ENCODE data around the gene TMPRSS11B. TPM values are rescaled to one million over a fixed set of nuclear protein-coding genes. Genes with fewer than 3 reads are reported as not detected.

The TMPRSS11B gene
- total and polyA plus RNA-seq, 2 of the 13 experiments (the other 11 are each of a cell fraction or from before 2014, with no cell fraction given), result not detected

DNA sequence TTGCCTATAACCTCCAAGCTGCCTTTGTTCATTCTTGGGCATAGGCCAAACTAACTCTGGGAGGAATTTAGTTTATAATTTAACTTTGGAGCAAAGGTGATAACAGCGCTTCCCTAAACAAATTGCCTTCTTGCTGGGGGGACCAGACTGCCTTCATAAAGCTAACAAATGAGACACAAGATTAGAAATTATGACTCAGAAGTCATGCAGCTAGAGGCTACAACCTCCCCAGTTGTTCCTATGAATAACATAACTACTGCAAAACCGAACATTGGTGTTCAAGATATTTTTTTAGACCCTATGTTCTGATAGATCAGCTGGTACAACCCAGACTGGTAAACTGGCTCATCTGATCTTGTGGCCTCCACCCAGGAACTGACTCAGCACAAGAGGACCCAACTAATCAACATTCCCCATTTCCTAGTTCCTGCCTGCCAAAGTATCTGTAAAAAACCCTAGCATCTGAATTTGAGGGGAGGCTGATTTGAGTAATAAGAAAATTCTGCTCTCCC is 22.0 kb upstream of the TMPRSS11B start:
- intact Hi-C loops (cut with micrococcal nuclease; ENCODE audit: unreplicated experiment), result no loop called here
- no peak for TF ChIP-seq IKZF4 (CRISPR knock-in tag; IDR thresholded peaks at IDR 0.05; ENCODE audit: borderline replicate concordance, low read depth, not compliant biosample characterization)
- TF ChIP-seq, protein P1, sequence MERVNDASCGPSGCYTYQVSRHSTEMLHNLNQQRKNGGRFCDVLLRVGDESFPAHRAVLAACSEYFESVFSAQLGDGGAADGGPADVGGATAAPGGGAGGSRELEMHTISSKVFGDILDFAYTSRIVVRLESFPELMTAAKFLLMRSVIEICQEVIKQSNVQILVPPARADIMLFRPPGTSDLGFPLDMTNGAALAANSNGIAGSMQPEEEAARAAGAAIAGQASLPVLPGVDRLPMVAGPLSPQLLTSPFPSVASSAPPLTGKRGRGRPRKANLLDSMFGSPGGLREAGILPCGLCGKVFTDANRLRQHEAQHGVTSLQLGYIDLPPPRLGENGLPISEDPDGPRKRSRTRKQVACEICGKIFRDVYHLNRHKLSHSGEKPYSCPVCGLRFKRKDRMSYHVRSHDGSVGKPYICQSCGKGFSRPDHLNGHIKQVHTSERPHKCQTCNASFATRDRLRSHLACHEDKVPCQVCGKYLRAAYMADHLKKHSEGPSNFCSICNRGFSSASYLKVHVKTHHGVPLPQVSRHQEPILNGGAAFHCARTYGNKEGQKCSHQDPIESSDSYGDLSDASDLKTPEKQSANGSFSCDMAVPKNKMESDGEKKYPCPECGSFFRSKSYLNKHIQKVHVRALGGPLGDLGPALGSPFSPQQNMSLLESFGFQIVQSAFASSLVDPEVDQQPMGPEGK (CRISPR knock-in tag; IDR thresholded peaks at IDR 0.05), result no peak
- TF ChIP-seq MIXL1 (CRISPR knock-in tag; IDR thresholded peaks at IDR 0.05), result no peak
- no peak for TF ChIP-seq KLF15 (CRISPR knock-in tag; IDR thresholded peaks at IDR 0.05; ENCODE audit: borderline replicate concordance)
- no peak for TF ChIP-seq STAT5B (CRISPR knock-in tag; IDR thresholded peaks at IDR 0.05)
- ChIA-PET POLR2A (no interaction called here), CTCF (ENCODE audit: low intra/inter-chr PET ratio, low total read pairs) (no interaction called here)
- Histone ChIP-seq H3K27ac (ENCODE audit: extremely low read length, insufficient read depth, low read length) (no peak overlapping the region), H3K9ac (ENCODE audit: insufficient read depth, low read depth, low read length) (no peak overlapping the region), H3K4me3 (replicated peaks in 1 of 3; ENCODE audit: insufficient read depth in 1 of 3, low read depth in 2 of 3, low read length in 3 of 3) (no peak overlapping the region), H3K4me2 (ENCODE audit: low read depth, low read length) (no peak overlapping the region), H3K4me1 (ENCODE audit: insufficient read depth, low read length) (peaks cover 12% of the 10 kb centered on the region; the same call in 1 of the 2 replicates), H2AFZ (ENCODE audit: low read length) (no peak overlapping the region), H3K79me2 (ENCODE audit: insufficient read depth, low read length) (no peaks in the 10 kb centered on the region), H3K36me3 (replicated peaks in 1 of 2; ENCODE audit: control insufficient read depth in 1 of 2, insufficient read depth in 2 of 2, low read length in 2 of 2) (no peaks in the 10 kb centered on the region), H4K20me1 (ENCODE audit: insufficient read depth, low read length) (no peaks in the 10 kb centered on the region), H3K9me3 (ENCODE audit: low read length) (0 out of 2 replicates have a peak, but pooled peaks cover 10% of the 10 kb centered on the region), H3K27me3 (ENCODE audit: control insufficient read depth in 1 of 2, insufficient read depth in 2 of 2, low read length in 2 of 2) (no peaks in the 10 kb centered on the region; a peak in 1 of 5 replicates)
- ATAC-seq, result no peak
- in situ Hi-C loops (cut with HindIII; ENCODE audit: extremely low pct_ligation_motif_present, low pct_unique_long_range_greater_than_20kb), result no loop called here
- no TSS peak for BruUV-seq (replicated peaks)
- WGBS (ENCODE audit: low lambda C conversion rate), result 5% methylated on average over 2 of the region's 2 CpGs
- peak; percentile 2 for DNase-seq (ENCODE audit: low spot score)
- no peak for FAIRE-seq

DNA sequence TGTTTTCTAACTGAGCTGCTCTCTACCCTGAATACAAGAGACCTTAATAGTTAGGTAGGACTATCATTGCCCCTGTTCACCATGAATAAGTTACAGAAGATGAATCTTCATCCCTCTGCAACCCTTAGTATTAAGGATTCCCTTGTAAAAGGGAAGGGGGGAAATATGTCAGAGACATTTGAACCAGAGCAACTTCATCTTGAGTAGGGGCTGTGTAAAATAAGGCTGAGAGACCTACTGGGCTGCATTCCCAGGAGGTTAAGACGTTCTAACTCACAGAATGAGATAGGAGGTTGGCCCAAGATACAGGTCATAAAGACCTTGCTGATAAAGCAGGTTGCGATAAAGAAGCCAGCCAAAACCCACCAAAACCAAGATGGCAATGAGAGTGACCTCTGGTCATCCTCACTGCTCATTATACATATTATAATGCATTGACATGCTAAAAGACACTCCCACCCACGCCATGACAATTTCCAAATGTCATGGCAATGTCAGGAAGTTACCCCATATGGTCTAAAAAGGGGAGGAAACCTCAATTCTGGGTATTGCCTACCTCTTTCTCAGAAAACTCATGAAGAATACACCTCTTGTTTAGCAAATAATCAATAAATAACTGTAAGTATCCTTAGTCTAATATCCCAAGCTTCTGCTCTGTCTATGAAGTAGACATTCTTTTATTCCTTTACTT is 19.5 kb upstream of the TMPRSS11B start:
- BruUV-seq (replicated peaks), result no TSS peak
- WGBS (ENCODE audit: low lambda C conversion rate), result 29% methylated on average over 3 of the region's 3 CpGs
- CTCF ChIA-PET (ENCODE audit: low intra/inter-chr PET ratio, low total read pairs), result no interaction called here

More for the DNA sequence above, 19.5 kb upstream of the TMPRSS11B start:
- POLR2A ChIA-PET, result no interaction called here
- Histone ChIP-seq H3K4me3 (replicated peaks in 1 of 3; ENCODE audit: insufficient read depth in 1 of 3, low read depth in 2 of 3, low read length in 3 of 3) (no peak overlapping the region), H4K20me1 (ENCODE audit: insufficient read depth, low read length) (no peaks in the 10 kb centered on the region), H3K79me2 (ENCODE audit: insufficient read depth, low read length) (no peaks in the 10 kb centered on the region), H3K27ac (ENCODE audit: extremely low read length, insufficient read depth, low read length) (no peak overlapping the region), H3K36me3 (replicated peaks in 1 of 2; ENCODE audit: control insufficient read depth in 1 of 2, insufficient read depth in 2 of 2, low read length in 2 of 2) (no peaks in the 10 kb centered on the region), H3K9ac (ENCODE audit: insufficient read depth, low read depth, low read length) (no peak overlapping the region), H3K27me3 (ENCODE audit: control insufficient read depth in 1 of 2, insufficient read depth in 2 of 2, low read length in 2 of 2) (no peaks in the 10 kb centered on the region), H3K4me2 (ENCODE audit: low read depth, low read length) (no peak overlapping the region), H3K4me1 (ENCODE audit: insufficient read depth, low read length) (peaks cover 12% of the 10 kb centered on the region; the same call in 1 of the 2 replicates), H2AFZ (ENCODE audit: low read length) (no peak overlapping the region), H3K9me3 (ENCODE audit: low read length) (0 out of 2 replicates have a peak, but pooled peaks cover 3% of the 10 kb centered on the region)
- no peak for ATAC-seq
- in situ Hi-C loops (cut with HindIII; ENCODE audit: extremely low pct_ligation_motif_present, low pct_unique_long_range_greater_than_20kb) (no loop called here), intact Hi-C loops (cut with micrococcal nuclease; ENCODE audit: unreplicated experiment) (no loop called here)
- TF ChIP-seq, protein P2, sequence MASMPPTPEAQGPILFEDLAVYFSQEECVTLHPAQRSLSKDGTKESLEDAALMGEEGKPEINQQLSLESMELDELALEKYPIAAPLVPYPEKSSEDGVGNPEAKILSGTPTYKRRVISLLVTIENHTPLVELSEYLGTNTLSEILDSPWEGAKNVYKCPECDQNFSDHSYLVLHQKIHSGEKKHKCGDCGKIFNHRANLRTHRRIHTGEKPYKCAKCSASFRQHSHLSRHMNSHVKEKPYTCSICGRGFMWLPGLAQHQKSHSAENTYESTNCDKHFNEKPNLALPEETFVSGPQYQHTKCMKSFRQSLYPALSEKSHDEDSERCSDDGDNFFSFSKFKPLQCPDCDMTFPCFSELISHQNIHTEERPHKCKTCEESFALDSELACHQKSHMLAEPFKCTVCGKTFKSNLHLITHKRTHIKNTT (CRISPR knock-in tag; IDR thresholded peaks at IDR 0.05), result no peak
- TF ChIP-seq, protein P3, sequence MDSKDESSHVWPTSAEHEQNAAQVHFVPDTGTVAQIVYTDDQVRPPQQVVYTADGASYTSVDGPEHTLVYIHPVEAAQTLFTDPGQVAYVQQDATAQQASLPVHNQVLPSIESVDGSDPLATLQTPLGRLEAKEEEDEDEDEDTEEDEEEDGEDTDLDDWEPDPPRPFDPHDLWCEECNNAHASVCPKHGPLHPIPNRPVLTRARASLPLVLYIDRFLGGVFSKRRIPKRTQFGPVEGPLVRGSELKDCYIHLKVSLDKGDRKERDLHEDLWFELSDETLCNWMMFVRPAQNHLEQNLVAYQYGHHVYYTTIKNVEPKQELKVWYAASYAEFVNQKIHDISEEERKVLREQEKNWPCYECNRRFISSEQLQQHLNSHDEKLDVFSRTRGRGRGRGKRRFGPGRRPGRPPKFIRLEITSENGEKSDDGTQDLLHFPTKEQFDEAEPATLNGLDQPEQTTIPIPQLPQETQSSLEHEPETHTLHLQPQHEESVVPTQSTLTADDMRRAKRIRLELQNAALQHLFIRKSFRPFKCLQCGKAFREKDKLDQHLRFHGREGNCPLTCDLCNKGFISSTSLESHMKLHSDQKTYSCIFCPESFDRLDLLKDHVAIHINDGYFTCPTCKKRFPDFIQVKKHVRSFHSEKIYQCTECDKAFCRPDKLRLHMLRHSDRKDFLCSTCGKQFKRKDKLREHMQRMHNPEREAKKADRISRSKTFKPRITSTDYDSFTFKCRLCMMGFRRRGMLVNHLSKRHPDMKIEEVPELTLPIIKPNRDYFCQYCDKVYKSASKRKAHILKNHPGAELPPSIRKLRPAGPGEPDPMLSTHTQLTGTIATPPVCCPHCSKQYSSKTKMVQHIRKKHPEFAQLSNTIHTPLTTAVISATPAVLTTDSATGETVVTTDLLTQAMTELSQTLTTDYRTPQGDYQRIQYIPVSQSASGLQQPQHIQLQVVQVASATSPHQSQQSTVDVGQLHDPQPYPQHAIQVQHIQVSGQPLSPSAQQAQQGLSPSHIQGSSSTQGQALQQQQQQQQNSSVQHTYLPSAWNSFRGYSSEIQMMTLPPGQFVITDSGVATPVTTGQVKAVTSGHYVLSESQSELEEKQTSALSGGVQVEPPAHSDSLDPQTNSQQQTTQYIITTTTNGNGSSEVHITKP (CRISPR knock-in tag; IDR thresholded peaks at IDR 0.05; ENCODE audit: low read depth), result no peak
- no peak for DNase-seq (ENCODE audit: low spot score)
- no peak for FAIRE-seq
